GM21423 (cell line): ENCODE data around the gene TAS2R31.

ENCODE experiments used
- ATAC-seq: cut with Tn5 transposase; IDR thresholded peaks from one replicate; pipeline ENCODE4 v1.9.1; 2021; ENCODE audit warnings: mild to moderate bottlenecking, moderate library complexity; ENCODE audit not compliant: unreplicated experiment

Gene TAS2R31

DNA sequence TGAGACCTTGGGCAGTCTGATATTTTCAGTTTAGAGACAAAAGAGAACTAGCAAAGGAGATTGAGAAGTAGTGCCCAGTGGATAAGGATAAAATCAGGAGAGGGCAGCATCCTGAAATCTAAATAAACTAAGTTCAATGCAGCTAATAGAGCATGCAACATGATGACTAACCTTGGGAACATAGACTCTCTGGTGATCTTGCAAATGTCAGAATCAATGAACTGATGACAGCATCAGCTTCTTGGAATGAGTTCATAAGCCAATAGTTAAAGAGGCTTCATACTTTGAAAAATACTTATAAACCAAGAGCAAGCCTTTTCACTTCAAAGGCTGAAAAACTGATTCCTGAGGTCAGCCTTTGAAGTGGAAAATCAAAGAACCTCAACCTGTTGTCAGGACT is 17.0 kb downstream of the TAS2R31 start:
- ATAC-seq: no peak

DNA sequence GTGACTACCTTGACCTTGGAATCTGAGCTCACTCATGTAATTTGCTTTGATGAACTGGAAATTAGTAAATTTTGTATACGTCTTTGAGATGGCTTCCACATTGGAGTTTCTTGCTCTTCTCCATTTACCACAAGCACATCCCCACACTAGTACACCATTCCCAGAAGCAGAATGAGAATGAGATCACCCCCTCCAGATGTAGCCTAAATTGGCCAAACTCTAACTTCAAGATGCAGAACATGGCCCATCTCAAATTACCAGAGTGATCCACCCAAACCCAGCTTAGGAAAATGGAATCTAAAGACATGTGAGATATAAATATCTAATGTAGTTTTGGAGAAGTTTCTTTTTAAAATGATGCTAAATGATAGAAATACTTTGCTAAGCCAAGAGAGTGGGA is 23.6 kb downstream of the TAS2R31 start:
- no peak for ATAC-seq

DNA sequence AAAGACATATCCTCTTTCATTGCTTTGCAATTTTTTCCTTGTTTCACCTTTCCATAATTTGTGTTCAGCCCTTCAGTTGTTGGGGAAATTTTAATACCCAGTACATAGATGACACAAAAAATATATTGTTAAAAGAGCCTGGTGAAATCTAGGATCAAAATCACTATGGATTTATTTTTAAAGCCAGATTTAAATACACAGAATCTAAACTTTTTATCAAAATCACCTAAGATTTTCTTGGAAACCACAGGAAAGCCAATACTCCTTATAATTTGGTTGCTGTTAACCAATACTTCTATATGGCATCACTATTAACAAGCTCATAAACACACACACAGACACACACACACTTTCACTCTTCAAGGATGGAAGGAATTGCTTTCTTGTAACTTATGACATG is 33.0 kb downstream of the TAS2R31 start, which contains the start of gene TAS2R20:
Gene TAS2R20, minus strand, starts transcription at position 101 of the 400 bp plus-strand sequence. CDS start 429 bp downstream, outside the sequence.
- ATAC-seq: no peak

DNA sequence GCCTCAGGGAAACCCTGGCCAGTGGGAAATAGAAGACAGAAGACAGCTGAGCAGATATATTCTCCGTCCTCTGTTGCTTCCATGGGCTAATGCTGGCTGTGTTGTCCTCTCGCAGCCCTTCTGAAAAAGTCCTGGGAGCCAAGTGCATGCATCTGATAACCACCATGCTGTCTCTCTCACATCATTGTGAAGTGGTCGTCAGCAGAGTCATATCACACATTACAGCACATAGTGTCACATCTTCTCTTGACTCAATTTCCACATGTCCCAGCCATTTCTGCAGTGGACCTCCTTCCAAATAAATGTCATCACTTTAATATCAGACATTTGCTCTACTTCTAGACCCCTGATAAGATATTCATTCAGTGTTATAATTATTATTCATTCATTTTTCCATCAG is 36.9 kb downstream of the TAS2R31 start:
- ATAC-seq: no peak

DNA sequence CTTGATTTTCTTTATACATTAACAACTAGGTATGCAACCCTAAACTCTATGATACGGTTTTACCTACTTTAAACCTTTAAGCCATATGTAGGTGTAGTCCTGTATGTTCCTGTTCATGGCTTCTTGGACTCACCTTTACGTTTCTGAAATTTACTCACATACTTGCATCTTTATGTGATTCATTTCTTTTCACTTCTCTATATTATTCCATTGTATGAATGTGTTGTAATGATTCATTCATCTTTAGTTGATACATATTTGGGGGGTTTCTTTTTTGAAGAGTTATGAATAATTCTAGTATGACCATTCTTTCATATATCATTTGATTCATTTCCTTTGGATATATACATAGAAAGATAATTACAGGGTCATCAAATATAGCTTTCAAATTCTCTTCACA is 42.1 kb downstream of the TAS2R31 start:
- ATAC-seq: no peak

DNA sequence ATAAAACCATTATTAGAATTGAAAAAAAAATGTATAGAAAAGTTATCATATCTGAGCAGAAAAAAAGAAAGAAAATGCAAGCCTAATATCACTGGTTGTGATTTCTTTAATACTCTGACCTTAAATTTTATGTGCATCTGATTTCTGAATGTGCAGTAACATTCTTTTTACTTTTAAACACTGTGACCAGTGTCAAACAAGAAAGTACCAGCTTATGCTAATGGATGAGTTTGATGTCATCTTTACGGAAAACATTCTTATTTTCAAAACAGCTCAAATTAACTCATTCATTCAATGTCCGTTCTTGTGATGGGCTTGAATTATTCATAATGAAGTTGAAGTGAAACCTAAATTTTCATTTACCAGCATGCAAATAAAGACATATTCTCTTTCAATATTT is 44.4 kb downstream of the TAS2R31 start, which contains the start of gene TAS2R50:
Gene TAS2R50, minus strand, starts transcription at position 101 of the 400 bp plus-strand sequence. Its CDS starts 52 bp downstream, at position 49.
- ATAC-seq: no peak

DNA sequence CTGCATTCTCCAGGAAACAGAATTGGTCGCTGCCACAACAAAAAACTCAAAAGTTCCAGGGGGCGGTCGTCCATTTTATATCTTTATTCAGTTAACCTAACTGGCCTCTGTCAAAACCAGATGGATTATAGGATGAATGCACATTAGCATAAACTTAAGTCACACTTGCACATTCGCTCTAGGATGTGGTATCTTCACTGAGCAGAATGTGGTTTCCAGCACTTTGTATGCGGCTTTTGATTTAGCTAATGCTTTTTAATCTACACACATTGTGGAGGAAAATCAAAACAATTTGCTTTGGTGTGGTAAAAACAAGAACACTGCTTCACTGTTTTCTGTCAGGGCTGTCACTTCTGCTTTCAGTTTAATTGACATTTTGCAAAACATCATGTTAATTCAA is 49.0 kb downstream of the TAS2R31 start:
- ATAC-seq: no peak
